GM03348 (cell line): ENCODE measurements around the gene NUDT4.
A peak's percentile ranks its signal among the peaks of the same experiment; 100 is the strongest.
"Not testable (repeated sequence)": the region's sequence is repeated elsewhere in the genome, so short reads cannot be mapped to it uniquely, and the experiment has no call there.

Experiments
- DNase-seq: peaks from one replicate; pipeline ENCODE4 v3.0.0; 2012; ENCODE audit warnings: low spot score

The NUDT4 gene

GRCh38 chr12:93402333-93403311, 24.9 kb downstream of the NUDT4 start:
- DNase-seq = no peak

DNA sequence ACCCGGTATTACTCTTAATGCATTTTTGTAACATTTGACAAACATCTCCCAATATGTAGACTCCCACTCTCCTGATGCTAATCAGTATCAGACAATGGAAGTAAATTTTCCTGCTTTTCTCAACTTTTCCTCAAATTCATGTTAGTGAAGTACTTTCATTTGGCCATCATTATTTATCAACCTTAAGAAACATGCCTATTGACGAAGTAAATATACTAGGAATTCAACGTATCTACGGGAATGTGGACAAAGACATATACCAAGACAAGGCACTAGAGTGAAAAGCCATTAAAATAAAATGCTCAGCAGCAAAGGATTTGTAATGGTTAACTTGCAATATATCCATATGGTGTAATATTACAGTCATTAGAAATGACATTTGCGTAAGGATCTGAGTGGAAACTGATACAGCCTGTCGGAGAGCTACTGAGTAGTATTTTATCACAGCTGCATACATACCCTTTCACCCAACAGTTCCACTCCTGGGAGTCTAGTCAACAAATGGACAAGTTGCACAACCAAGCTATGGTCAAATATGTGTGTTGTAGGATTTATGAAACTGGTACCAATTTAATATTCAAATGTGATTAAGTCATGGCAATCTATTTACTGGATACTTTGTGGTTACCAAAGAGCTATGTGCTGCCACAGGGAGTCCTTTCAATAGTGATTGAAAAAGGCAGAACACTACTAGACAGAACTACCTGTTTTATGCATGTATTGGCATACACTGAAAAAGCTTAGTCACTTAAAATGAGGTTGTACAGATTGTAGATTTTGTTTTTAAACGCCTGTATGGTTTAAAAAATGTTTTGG, 26.5 kb downstream of the NUDT4 start:
- no peak for DNase-seq

GRCh38 chr12:93404961-93405849, 27.5 kb downstream of the NUDT4 start:
- no peak for DNase-seq

GRCh38 chr12:93407054-93407962, 29.6 kb downstream of the NUDT4 start:
- DNase-seq = no peak

DNA sequence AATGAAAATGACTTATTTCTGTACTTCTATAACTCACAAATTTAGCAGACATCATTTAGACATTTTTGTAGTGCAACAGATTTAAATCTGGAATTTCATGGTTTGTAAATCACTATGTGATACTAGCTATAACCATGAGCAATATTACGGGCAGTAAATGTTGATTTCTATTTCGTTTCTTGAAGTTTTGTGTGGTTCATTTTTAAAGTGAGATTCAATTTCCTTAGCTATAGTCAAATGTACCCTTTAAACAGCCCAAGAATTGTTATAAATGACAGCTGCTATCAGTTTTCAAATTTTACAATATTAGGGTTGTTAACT, 30.2 kb downstream of the NUDT4 start:
- DNase-seq = no peak

DNA sequence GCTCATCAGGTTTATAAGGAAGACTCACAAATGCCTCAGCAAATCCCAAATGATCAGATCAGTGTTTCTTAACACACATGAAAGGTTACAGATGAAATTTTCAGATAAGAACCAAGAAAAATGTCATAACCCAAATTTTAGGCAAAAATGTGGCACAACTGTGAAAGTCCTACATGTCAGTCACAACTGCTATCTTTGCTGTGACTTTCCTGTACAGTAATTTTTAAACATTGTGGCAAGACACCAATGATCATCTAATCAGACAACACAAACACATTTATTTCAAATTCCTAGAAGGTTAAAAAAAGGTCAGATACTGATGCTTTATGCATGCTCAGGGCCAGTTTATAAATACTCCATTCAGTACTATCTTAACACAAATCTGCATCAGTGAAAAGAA, 31.1 kb downstream of the NUDT4 start:
- DNase-seq = no peak

- not testable (repeated sequence) for DNase-seq
Measured at GRCh38 chr12:93409343-93410187, 31.8 kb downstream of the NUDT4 start.

GRCh38 chr12:93411060-93411459, 33.3 kb downstream of the NUDT4 start:
- DNase-seq = not testable (repeated sequence)

DNA sequence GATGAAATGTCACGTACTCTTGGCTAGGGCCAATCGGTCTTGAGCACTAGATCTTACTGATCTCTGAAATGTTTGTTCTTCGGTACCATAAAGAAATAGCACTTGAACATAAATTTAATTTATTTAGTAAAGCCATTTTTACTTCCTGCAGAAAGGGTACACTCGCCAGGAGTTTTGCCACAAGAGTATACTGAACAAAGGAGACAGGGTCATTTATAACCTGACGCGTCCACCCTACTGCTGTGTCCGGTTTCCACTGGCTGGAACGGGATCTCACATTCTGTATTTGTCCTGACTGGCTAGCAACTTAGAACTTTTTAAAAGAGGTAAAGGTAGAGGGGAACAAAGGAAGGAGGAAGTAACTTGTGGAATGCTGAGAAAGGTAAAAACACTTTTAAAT, 34.7 kb downstream of the NUDT4 start:
- DNase-seq = not testable (repeated sequence)

- DNase-seq = no peak
Measured at GRCh38 chr12:93413064-93413463, 35.3 kb downstream of the NUDT4 start.

GRCh38 chr12:93415723-93416464, 38.2 kb downstream of the NUDT4 start:
- DNase-seq = peak; percentile 49

GRCh38 chr12:93417967-93418480, 40.3 kb downstream of the NUDT4 start:
- no peak for DNase-seq

DNA sequence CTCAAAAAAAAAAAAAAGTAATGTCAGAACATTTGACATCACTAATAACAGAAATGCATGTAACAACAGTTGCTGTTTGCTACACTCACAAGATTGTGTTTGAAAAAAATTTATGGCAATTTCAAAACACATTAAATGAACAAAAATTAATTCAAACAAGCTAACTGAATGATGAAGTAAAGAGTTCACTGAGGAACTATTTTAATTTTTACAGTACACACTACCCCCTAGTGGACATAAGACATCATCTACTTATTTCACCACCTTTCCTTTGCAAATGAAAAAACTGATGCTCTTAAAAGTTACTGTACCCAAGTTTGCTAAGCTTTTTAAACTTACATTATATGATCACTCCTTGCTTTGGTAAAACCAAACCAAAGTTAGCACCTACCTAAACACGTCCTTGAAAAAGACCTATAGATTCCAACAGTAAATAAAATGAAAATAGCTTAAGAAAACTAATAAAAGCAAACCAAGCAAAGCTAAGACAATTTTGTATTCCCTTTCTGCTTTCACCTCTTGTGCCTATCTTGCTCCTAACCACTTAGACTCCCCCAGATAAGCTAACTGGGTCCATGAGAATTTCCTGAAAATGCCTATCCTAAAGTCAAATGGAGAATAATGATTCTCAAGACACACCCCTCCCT, 41.8 kb downstream of the NUDT4 start:
- DNase-seq = peak; percentile 61

DNA sequence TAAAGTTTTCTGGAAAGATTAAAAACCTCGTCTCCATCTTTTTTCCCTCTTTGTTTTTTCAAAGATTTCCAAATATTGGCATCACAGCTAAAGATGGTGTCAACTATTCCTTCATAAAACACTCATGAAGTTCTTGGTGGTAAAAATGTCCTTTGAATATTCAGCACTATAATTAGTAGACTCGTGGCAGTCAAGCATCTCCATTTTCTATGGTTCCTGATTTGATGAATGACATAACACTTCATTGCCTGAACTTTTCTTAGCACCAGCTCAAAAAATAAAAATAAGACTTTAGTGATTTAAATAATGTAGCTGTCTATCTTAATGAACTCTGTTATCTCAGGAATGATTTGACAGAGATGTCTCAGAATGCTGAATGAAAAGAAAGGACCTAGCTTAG, 44.3 kb downstream of the NUDT4 start:
- no peak for DNase-seq

- no peak for DNase-seq
Measured at GRCh38 chr12:93425736-93426411, 48.1 kb downstream of the NUDT4 start.

DNA sequence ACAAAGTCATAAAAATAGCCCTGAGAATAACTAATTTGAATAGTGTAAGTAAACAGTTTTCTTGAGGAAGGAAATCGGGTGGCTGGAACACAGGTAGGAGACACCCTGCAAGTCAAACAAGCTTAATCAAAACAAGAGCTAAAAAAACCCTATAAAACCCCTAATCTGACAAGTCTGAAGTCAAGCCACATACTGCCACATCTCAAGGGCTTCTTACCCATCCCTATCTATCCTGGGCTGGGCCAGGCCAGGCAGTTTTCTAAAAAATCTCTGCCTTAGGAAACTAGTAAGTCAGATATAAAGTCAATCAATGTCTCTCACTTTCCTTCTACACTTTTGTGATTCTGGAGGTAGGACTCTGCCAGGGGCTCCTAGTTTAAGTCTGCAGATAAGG, 48.7 kb downstream of the NUDT4 start:
- DNase-seq = no peak

DNA sequence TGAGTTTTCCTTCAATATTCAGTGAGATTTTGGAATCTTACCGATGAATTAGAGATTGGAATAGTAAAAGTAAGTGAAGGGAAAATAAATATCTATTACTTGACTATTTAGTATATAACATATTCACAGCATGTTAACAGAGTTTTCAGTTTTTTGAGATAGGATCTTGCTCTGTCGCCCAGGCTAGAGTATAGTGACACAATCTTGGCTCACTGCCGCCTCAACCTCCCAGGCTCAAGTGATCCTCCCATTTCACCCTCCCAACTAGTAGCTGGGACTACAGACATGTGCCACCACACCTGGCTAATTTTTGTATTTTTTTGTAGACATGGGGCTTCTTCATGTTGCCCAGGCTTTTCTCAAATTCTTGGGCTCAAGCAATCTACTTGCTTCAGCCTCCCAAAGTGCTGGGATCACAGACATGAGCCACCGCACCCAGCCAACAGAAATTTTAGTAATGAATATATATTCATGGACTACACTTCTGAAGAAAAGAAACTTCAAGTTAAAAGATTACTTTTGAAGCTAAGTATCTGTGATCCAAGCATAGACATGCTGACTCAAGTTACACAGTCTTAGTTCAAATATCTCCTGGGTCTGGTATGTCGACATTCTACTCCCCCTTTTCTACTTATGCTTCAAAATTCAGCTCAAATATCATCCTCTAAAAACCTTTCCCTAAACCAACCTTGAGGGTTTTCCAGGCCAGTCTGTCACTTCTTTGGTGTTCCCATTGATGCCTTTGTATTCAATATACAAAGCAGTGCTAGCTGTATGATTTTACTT, 50.2 kb downstream of the NUDT4 start:
- DNase-seq = peak; percentile 52
